WTC11 (cell line): ENCODE results near the gene TLCD3B.

Experiments used
- CTCF ChIP-seq: fragments of 200-600 bp; IDR thresholded peaks from 2 replicates; pipeline ENCODE4 v1.8.0; 2022; ENCODE audit warnings: antibody characterized with exemption
- SP1 ChIP-seq: sonication (generic); formaldehyde crosslinking; conservative IDR thresholded peaks from 2 replicates; pipeline ENCODE4 v1.8.1; 2022; ENCODE audit warnings: missing genetic modification reagents
- TF ChIP-seq, protein P1 (sequence below): sonication (generic); formaldehyde crosslinking; IDR thresholded peaks from 2 replicates; pipeline ENCODE4 v1.8.1; 2023; ENCODE audit warnings: mild to moderate bottlenecking, missing genetic modification reagents, moderate library complexity

DNA sequence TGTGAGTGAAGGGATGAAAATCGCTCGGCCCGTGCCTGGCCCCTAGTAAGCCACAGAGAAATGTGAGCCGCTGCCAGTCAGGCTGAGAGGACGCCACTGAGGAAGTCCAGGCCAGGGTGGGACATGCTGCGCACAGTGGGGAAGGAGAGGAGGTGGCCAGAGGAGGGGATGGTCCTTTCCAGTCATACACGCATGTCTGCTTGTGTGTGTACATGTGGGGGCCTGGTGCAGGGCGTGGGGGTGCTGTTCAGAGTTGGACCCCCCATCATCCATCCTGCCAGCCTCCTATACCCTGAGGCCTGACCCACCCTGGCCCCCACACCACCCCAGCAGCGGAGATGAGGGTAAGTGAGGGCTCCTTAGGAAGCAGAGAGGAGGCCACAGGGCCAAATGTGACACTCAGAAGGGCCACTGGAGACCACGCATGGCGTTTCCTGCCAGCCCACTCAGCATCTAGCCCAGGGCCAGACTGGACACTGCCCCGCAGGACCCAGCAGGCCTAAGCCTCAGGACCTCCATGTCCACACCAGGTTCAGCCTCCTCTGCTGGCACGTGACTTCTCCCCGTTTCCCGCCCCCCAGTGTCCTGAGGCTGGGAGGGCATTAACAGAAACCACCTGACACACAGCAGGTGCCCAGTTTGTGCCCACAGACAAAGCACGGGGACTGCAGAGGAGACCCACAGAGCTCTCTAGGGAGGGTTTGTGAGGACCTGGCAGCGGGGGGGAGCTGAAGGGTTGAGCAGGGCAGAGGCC lies 27.2 kb downstream of the TLCD3B start:
- TF ChIP-seq SP1 (CRISPR knock-in tag) (no peak), CTCF (no peak)
- TF ChIP-seq, protein P1, sequence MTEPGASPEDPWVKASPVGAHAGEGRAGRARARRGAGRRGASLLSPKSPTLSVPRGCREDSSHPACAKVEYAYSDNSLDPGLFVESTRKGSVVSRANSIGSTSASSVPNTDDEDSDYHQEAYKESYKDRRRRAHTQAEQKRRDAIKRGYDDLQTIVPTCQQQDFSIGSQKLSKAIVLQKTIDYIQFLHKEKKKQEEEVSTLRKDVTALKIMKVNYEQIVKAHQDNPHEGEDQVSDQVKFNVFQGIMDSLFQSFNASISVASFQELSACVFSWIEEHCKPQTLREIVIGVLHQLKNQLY (CRISPR knock-in tag): no peak
